HT-29 (cell line): Measurements from ENCODE around the gene PSMD9. TPM values are rescaled to one million over a fixed set of nuclear protein-coding genes. Genes with fewer than 3 reads are reported as not detected.
"Not testable (repeated sequence)": the region's sequence is repeated elsewhere in the genome, so short reads cannot be mapped to it uniquely, and the experiment has no call there.

Source experiments
- DNase-seq: peaks from one replicate; pipeline ENCODE4 v3.0.0-alpha.2; 2015; ENCODE audit warnings: low spot score
- total RNA-seq: library from RNA; depleted of rRNA; stranded (reverse); fragments of >200 nt; shearing (Covaris generic); gene quantifications from 2 replicates; pipeline ENCODE4 v1.2.3, GENCODE V29; 2014

Gene PSMD9
- total RNA-seq, 1 experiment from 2014 or later, result 116 TPM

- peak; percentile 97 for DNase-seq
These were observed 29.5 kb downstream of the PSMD9 start, which contains the start of gene CFAP251 for GRCh38 chr12:121917950-121918678. Gene CFAP251 (plus strand): TSS chr12:121918592. CDS start chr12:121921306, 2,714 bp downstream.

DNA sequence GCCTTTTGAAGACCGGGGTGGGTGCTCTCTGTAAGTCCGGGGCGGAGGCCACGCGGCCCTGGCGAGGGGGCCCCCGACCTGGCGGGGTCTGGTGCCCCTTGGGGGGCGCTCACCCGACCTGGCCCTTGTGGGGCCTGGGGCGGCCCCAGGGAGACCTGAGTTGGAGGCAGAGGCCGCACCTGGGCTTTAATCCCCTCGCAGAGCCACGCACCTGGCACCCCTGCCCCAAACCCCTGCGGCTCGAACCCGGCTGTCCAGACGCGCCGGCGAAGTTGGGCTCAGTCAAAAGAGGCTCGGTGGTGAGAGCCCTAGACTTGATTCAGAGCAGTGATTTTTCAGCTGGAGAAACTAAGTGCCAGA lies 30.1 kb downstream of the PSMD9 start:
- peak; percentile 12 for DNase-seq

DNA sequence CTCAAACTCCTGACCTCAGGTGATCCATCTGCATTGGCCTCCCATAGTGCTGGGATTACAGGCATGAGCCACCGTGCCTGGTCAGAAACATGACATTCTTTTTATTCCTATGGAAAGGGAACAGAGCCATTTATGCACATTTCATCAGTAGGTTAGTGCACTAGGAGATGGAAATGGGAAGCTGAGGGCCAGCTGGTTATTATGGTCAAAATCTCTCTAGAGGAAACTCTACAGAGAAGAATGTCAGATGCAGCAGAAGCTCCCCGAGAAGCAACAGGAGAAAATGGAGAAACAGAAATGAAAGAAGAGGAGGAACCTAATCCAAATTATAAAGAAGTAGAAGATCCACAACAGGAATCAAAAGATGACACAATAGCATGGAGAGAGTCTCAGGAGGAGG lies 32.5 kb downstream of the PSMD9 start:
- DNase-seq, result no peak

GRCh38 chr12:121925358-121925695 lies 36.7 kb downstream of the PSMD9 start:
- DNase-seq, result no peak

DNA sequence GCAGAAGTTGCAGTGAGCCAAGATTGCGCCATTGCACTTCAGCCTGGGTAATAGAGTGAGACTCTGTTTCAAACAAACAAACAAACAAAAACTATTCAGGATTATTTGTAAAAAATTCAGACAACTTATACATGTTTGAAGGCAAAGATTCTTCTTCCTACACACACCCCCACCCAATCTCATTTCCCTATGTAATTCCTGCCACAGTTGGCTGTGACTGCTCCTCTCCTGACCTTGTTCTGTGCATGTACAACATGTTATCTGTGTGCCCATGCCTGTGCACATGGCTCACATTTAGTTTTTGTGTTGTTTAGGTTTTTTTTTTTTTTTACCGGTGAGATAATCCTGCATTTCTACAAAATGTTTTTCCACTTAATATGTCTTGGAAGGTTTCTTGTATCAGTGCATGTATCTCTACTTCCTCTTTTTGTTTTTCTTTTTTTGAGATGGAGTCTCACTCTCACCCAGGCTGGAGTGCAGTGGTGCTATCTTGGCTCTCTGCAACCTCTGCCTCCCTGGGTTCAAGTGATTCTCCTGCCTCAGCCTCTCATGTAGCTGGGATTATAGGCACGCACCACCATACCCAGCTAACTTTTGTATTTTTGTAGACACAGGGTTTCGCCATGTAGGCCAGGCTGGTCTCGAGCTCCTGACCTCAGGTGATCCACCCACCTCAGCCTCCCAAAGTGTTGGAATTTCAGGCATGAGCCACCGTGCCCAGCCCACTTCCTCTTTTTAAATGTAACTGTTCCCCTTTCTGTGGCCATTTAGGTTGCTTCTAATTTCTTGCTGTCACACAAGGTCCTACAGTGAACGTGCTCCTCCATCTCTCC lies 38.5 kb downstream of the PSMD9 start:
- DNase-seq, result no peak

GRCh38 chr12:121927813-121928212 lies 39.2 kb downstream of the PSMD9 start:
- DNase-seq, result no peak

DNA sequence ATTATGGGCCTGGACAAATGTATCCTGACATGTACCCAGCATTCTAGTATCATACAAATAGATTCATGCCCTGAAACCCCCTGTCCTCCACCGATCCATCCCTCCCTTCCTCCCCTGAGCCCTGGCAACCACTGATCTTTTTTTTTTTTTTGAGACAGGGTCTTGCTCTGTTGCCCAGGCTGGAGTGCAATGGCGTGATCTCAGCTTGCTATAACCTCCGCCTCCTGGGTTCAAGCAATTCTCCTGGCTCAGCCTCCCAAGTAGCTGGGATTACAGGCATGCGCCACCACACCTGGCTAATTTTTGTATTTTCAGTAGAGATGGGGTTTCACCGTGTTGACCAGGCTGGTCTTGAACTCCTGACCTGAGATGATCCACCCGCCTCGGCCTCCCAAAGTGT lies 41.0 kb downstream of the PSMD9 start:
- DNase-seq, result not testable (repeated sequence)

DNA sequence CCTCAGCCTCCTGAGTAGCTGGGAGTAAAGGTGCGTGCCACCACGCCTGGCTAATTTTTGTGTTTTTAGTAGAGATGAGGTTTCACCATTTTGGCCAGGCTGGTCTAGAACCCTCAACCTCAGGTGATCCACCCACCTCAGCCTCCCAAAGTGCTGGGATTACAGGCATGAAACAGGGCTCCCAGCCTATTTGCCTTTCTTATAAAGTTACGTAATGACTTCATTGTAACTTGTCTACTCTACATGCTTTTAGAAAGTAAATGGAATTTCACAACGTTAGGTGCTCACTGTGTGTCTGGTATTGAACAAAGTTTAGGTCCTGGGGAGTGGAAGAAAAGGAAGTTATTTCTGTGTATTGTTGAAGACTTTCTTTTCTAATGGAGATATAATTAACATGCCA lies 42.3 kb downstream of the PSMD9 start:
- DNase-seq, result no peak

DNA sequence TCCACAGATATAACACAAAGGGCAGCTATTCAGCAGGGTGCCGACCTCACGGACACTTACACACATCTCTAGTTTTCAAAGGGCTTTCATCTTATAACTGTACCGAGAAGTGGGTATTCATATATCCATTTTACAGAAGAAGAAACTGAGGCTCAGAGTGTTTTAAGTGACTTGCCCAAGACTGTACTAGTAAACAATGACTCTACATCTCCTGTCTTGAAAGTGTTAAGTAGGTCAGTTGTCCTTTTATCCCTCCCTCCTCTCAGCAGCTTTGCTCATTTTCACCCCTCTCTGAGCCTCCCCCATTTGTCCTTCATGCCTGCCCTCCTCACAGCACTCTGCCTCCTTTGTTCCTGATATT lies 43.6 kb downstream of the PSMD9 start:
- no peak for DNase-seq

GRCh38 chr12:121932914-121933521 lies 44.4 kb downstream of the PSMD9 start:
- no peak for DNase-seq

DNA sequence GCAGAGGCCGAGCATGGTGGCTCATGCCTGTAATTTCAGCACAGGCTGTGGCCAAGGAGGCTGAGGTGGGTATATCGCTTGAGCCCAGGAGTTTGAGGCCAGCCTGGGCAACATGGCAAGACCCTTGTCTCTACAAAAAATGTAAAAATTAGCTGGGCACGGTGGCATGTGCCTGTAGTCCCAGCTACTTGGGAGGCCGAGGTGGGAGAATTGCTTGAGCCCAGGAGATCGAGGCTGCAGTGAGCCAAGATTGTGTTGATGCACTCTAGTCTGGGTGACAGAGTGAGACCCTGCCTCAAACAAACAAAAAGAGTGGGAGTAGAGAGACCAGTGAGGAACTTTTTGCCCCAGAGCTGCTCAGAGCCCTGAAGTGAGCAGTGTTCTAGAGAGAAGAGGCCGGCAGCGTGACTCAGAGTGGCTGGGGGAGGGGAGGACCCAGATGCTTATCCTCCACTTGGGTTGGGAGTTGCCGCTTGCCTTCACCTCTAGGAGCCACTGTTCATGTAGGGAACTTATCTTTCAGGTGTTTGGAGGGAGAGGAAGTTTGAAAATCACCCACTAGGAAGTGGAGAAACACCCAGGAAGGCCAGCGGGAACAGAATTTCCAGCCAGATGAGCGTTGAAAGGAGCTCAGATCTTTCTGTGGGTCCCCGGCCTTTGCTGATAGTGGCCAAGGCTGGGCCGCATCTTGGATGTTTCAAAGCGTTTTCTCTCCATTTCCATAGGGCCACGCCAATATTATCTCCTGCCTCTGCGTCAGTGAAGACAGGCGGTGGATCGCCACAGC lies 45.1 kb downstream of the PSMD9 start:
- DNase-seq, result peak; percentile 24

DNA sequence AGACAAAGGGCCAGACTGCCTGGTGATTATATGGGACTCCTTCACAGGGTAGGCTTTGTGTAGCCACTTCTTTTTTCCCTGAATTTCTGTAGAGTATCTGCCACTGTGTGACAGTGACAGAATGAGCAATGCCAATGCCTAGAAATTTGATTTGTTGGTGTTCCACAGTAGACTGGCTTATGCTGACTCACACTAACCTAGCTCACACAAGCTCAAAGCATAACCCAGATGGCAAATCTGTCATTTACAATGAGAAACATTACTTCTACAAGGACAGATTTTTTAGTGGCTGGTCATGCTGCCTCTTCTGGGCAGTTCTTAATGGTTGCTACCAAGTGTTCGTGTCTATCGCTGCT lies 45.7 kb downstream of the PSMD9 start:
- DNase-seq, result no peak

GRCh38 chr12:121937654-121938053 lies 49.1 kb downstream of the PSMD9 start:
- DNase-seq, result no peak

DNA sequence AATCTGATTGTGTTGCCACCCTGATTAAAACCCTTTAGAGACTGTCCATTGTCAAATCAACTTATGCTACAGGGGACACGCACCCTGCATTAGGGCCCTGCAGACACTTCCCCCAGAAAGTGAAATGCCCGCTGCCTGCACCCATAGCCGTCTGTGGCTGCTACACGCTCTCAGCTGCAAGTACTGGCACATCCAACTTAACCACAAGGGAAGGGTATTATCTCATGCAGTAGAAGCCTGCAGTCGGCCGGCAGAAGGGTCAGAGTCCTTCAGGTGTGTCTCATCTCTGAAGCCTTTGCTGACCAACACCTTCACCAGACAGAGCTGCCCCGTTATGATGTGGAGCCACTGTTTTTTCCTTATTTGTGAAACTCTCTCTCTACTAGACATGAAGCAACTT lies 50.6 kb downstream of the PSMD9 start:
- DNase-seq, result no peak

GRCh38 chr12:121939992-121940766 lies 51.6 kb downstream of the PSMD9 start:
- no peak for DNase-seq

- no peak for DNase-seq
These were observed 53.6 kb downstream of the PSMD9 start for GRCh38 chr12:121942145-121942718.

GRCh38 chr12:121943926-121944325 lies 55.3 kb downstream of the PSMD9 start:
- no peak for DNase-seq

DNA sequence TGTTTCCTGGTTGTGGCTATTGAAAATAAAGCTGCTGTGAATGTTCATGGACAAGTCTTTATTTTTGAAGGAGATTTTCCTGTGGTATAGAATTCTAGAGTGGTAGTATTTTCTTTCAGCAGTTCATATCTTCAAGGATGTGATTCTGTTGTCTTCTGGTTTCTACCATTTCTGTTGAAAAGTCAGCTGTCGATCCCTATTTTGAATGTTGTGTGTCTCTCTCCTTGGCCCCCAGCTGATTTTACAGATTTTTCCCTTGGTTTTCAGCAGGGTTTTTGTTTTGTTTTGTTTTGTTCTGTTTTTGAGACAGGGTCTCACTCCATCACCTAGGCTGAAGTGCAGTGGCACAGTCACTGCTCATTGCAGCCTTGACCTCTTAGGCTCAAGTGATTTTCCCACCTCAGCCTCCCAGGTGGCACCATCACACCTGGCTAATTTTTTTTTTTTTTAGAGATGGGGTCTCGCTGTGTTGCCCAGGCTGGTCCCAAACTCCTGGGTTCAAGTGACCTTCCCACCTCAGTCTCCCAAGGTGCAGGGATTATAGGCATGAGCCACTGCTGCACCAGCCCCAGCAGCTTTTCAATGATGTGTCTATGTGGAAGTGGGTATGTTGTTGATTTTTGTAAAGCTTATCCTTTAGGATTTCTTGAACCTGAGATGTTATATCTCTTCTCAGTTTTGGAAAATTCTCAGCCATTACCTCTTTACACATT lies 57.9 kb downstream of the PSMD9 start:
- no peak for DNase-seq

DNA sequence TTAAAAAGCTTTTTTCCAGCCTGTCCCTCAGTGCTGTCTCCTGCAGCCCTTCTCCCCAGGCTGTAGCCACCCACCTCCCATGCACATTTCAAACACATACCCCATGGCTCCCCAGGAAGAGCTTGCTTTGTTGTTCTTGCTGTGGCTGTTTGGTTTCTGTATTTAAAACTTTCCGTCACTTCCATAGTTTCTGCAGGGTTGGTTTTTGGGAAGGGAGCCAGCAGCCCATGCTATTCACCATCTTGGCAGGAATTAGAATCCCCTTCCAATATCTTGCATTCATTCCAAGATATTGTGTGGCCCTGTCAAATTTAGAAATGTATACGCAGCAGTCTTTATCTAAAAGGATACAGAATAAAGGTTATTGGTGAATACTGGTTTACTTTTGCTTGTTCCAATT lies 59.4 kb downstream of the PSMD9 start:
- no peak for DNase-seq
